Measurements from ENCODE around the gene SPPL2C. TPM values are rescaled to one million over a fixed set of nuclear protein-coding genes. Genes with fewer than 3 reads are reported as not detected.

Gene SPPL2C
- total RNA-seq, 1 experiment from 2014 or later, result not detected

DNA sequence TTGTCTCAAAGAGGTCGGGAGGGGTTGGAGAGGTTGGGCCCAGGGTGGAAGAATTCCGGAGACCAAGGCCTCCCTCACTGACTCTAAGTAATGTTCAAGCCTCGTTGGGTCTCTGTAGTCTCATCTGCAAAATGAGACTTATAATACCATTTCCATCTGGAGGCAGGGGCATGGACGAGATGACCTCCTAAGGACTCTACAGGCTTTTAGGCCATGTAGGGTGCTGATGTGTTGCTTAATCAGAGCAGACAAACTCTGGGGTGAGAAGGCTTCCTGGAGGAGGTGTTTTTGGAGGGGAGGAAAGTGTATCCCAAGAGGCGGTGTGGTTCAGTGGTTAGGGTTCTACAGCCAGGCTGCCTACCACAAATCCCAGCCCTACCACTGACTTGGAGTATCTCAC, 3.1 kb downstream of the SPPL2C start:
- Mint-ChIP-seq H3K4me3 (ENCODE audit: unreplicated experiment) (no peak overlapping the region), H3K27ac (ENCODE audit: unreplicated experiment) (no peak overlapping the region), H3K36me3 (ENCODE audit: insufficient read depth, unreplicated experiment) (no peaks in the 10 kb centered on the region), H3K9me3 (ENCODE audit: unreplicated experiment) (no peaks in the 10 kb centered on the region), H3K4me1 (ENCODE audit: low read depth, unreplicated experiment) (no peaks in the 10 kb centered on the region), H3K27me3 (ENCODE audit: insufficient read depth, unreplicated experiment) (peaks cover 10% of the 10 kb centered on the region)
- intact Hi-C loops (cut with micrococcal nuclease; ENCODE audit: unreplicated experiment), result no loop called here
- no peak overlapping the region for H3K4me3 ChIP-seq (ENCODE audit: low read depth, low read length)
- ChIA-PET CTCF (no interaction called here), POLR2A (no interaction called here)
- BruUV-seq (replicated peaks), result no TSS peak
- TF ChIP-seq, protein P1, sequence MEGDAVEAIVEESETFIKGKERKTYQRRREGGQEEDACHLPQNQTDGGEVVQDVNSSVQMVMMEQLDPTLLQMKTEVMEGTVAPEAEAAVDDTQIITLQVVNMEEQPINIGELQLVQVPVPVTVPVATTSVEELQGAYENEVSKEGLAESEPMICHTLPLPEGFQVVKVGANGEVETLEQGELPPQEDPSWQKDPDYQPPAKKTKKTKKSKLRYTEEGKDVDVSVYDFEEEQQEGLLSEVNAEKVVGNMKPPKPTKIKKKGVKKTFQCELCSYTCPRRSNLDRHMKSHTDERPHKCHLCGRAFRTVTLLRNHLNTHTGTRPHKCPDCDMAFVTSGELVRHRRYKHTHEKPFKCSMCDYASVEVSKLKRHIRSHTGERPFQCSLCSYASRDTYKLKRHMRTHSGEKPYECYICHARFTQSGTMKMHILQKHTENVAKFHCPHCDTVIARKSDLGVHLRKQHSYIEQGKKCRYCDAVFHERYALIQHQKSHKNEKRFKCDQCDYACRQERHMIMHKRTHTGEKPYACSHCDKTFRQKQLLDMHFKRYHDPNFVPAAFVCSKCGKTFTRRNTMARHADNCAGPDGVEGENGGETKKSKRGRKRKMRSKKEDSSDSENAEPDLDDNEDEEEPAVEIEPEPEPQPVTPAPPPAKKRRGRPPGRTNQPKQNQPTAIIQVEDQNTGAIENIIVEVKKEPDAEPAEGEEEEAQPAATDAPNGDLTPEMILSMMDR (IDR thresholded peaks at IDR 0.05; ENCODE audit: insufficient read depth in 1 of 2, low read depth in 1 of 2, low read length in 1 of 2, severe bottlenecking in 1 of 2, unreplicated experiment in 1 of 2), result no peak
- H3K27me3 ChIP-seq (replicated peaks; ENCODE audit: control insufficient read depth, insufficient read depth, low read length), result no peaks in the 10 kb centered on the region; the same call in 1 of the 2 replicates
- no peaks in the 10 kb centered on the region for H3K4me1 ChIP-seq
- H3K9me3 ChIP-seq, result no peaks in the 10 kb centered on the region
- DNase-seq, result no peak
- no peaks in the 10 kb centered on the region for H3K36me3 ChIP-seq (ENCODE audit: control insufficient read depth, insufficient read depth, low read length)

DNA sequence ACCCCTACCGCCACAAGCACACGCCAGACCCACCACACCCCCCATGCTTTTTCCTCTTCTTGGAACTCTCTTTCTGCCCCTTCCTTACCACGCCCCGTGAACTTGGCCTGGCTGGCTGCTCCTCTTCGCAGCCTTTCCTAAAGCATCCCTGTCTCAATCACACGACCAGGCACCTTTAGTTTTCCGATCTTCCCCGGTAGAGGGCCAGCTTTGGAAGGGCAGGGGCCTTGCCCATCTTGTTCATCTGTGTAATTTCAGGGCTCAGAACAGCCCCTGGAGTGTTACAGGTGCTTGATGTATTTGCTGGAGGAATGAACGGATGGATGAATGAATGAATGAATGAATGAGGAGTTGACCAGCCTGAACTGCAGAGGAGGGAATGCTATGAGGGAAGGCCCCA, 3.7 kb downstream of the SPPL2C start:
- no peak overlapping the region for H3K4me3 Mint-ChIP-seq (ENCODE audit: unreplicated experiment)
- Histone ChIP-seq H3K27me3 (replicated peaks; ENCODE audit: control insufficient read depth, insufficient read depth, low read length) (no peaks in the 10 kb centered on the region; the same call in 1 of the 2 replicates), H3K9me3 (no peaks in the 10 kb centered on the region), H3K36me3 (ENCODE audit: control insufficient read depth, insufficient read depth, low read length) (no peaks in the 10 kb centered on the region), H3K4me1 (no peaks in the 10 kb centered on the region), H3K4me3 (ENCODE audit: low read depth, low read length) (no peak overlapping the region)
- H3K36me3 Mint-ChIP-seq (ENCODE audit: insufficient read depth, unreplicated experiment), result no peaks in the 10 kb centered on the region
- no peak overlapping the region for H3K27ac Mint-ChIP-seq (ENCODE audit: unreplicated experiment)
- no TSS peak for BruUV-seq (replicated peaks)
- no peaks in the 10 kb centered on the region for H3K4me1 Mint-ChIP-seq (ENCODE audit: low read depth, unreplicated experiment)
- DNase-seq, result no peak
- ChIA-PET CTCF (interaction anchor here (1.6 kb wide), 1 partner anchor 208 kb away, joined by 5 read pairs; no protein-coding TSS in a partner anchor), POLR2A (no interaction called here)
- H3K27me3 Mint-ChIP-seq (ENCODE audit: insufficient read depth, unreplicated experiment), result peaks cover 10% of the 10 kb centered on the region
- TF ChIP-seq, protein P1 (IDR thresholded peaks at IDR 0.05; ENCODE audit: insufficient read depth in 1 of 2, low read depth in 1 of 2, low read length in 1 of 2, severe bottlenecking in 1 of 2, unreplicated experiment in 1 of 2), result no peak
- no peaks in the 10 kb centered on the region for H3K9me3 Mint-ChIP-seq (ENCODE audit: unreplicated experiment)
- intact Hi-C loops (cut with micrococcal nuclease; ENCODE audit: unreplicated experiment), result no loop called here

GRCh38 chr17:45848868-45849535, 4.3 kb downstream of the SPPL2C start:
- CTCF ChIA-PET, result interaction anchor here (1.6 kb wide), 1 partner anchor 209 kb away, joined by 5 read pairs; no protein-coding TSS in a partner anchor
- POLR2A ChIA-PET, result no interaction called here
- no TSS peak for BruUV-seq (replicated peaks)

More at GRCh38 chr17:45848868-45849535, 4.3 kb downstream of the SPPL2C start:
- no peak overlapping the region for H3K4me3 ChIP-seq (ENCODE audit: low read depth, low read length)
- H3K27ac Mint-ChIP-seq (ENCODE audit: unreplicated experiment), result no peak overlapping the region
- peak in 1 of 2 experiments; percentile 33 for DNase-seq
- H3K36me3 Mint-ChIP-seq (ENCODE audit: insufficient read depth, unreplicated experiment), result no peaks in the 10 kb centered on the region
- no peaks in the 10 kb centered on the region for H3K4me1 ChIP-seq
- H3K27me3 Mint-ChIP-seq (ENCODE audit: insufficient read depth, unreplicated experiment), result peaks cover 10% of the 10 kb centered on the region
- H3K4me3 Mint-ChIP-seq (ENCODE audit: unreplicated experiment), result no peak overlapping the region
- TF ChIP-seq, protein P1 (IDR thresholded peaks at IDR 0.05; ENCODE audit: insufficient read depth in 1 of 2, low read depth in 1 of 2, low read length in 1 of 2, severe bottlenecking in 1 of 2, unreplicated experiment in 1 of 2), result no peak
- no peaks in the 10 kb centered on the region; the same call in 1 of the 2 replicates for H3K27me3 ChIP-seq (replicated peaks; ENCODE audit: control insufficient read depth, insufficient read depth, low read length)
- no peaks in the 10 kb centered on the region for H3K9me3 Mint-ChIP-seq (ENCODE audit: unreplicated experiment)
- no peaks in the 10 kb centered on the region for H3K4me1 Mint-ChIP-seq (ENCODE audit: low read depth, unreplicated experiment)
- H3K36me3 ChIP-seq (ENCODE audit: control insufficient read depth, insufficient read depth, low read length), result no peaks in the 10 kb centered on the region
- no peaks in the 10 kb centered on the region for H3K9me3 ChIP-seq
- intact Hi-C loops (cut with micrococcal nuclease; ENCODE audit: unreplicated experiment), result no loop called here

All from Caco-2 (cell line).